NCI-H1092 treated with DMSO at 0.1 percent for 48 hours (cell line): ENCODE results near the gene ENTPD6.

Experiments used
- DNase-seq: peaks from one replicate; lab custom pipeline; 2025; lab: John Stamatoyannopoulos, UW

The ENTPD6 gene

GRCh38 chr20:25242231-25242630 is 46.7 kb downstream of the ENTPD6 start:
- DNase-seq: peak; percentile 18

DNA sequence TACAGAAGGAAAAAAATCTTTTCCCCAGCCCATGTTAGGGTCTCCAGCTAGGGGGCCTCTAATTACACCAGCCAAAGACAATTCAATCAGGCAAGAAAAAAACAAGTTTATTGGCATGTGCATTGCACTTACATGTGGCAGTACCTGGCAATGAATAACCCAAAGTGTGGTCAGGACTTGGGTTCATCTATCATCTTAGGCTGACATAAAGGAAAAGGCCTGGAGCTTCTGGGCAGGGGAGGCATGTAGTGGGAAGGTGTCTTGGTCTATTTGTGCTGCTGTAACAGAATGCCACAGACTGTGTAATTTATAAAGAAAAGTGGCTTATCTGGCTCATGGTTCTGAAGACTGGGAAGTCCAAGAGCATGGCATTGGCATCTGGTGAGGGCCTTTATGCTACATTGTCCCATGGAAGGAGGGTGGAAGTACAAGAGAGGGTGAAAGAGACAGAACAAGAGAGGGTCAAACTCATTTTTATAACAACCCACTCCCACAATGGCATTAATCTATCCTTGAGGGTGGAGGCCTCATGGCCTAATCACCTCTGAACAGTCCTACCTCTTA is 48.0 kb downstream of the ENTPD6 start:
- no peak for DNase-seq

DNA sequence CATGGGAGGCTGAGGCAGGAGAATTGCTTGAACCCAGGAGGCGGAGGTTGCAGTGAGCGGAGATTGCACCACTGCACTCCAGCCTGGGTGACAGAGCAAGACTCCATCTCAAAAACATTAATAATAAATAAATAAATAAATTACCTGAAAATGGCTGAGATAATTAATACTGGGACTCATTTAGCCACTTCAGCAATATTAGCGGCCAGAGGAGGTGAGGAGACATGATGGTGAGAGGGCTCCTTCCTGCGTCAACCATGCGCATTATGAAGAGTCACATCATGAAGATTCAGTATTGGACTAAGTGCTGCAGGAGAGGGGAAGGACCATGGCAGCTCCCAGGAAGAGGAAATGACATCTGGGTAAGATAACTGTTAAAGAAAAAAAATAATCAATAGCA is 49.5 kb downstream of the ENTPD6 start:
- no peak for DNase-seq

GRCh38 chr20:25245461-25245860 is 49.9 kb downstream of the ENTPD6 start:
- DNase-seq: no peak

GRCh38 chr20:25246182-25246999 is 50.9 kb downstream of the ENTPD6 start:
- DNase-seq: no peak

GRCh38 chr20:25247000-25247517 is 51.5 kb downstream of the ENTPD6 start:
- peak; percentile 59 for DNase-seq

DNA sequence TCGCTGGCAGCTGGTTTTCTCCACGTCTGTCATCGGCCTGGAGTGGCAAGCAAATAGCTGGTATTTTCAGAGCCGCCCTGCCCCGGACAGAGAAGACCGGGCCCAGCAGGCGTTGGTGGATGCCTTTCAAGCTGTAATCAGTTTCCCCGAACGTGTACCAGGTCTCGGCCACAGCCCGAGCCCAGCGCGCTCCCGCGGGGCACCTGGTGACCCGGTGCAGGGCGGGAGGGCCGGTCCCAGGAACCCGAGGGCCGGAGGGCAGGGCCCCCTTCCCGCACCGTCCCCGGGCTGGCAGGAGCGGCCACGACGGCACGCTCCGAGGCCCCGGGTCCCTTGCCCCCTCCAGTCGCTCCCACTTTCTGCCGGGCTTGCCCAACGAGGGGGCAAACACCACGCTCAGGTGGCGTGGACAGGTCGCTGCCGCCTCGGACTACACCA is 52.0 kb downstream of the ENTPD6 start:
- DNase-seq: no peak

GRCh38 chr20:25247956-25248785 is 52.7 kb downstream of the ENTPD6 start, which contains the start of gene PYGB:
TSS of gene PYGB (plus strand) at chr20:25248085. CDS start at chr20:25248179, 94 bp downstream.
- peak; percentile 84 for DNase-seq

DNA sequence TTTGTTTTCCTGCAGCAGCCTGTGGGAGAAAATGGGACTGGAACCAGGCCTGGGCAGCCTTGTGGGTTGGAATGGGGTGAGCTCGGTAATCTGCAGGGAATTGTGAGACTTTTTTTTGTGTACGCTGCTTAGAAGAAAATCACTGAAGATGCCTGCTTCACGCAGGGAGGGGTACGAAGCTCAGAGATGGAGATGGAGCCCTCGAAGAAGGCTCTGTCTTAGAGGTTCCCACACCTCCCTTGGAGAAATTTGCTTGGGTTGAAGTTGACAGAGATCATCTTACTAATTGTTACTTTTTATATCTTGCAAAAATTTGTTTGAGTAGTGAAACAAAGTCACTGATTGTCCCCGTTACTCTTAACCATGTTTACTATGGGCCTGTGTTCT is 53.3 kb downstream of the ENTPD6 start:
- DNase-seq: no peak

DNA sequence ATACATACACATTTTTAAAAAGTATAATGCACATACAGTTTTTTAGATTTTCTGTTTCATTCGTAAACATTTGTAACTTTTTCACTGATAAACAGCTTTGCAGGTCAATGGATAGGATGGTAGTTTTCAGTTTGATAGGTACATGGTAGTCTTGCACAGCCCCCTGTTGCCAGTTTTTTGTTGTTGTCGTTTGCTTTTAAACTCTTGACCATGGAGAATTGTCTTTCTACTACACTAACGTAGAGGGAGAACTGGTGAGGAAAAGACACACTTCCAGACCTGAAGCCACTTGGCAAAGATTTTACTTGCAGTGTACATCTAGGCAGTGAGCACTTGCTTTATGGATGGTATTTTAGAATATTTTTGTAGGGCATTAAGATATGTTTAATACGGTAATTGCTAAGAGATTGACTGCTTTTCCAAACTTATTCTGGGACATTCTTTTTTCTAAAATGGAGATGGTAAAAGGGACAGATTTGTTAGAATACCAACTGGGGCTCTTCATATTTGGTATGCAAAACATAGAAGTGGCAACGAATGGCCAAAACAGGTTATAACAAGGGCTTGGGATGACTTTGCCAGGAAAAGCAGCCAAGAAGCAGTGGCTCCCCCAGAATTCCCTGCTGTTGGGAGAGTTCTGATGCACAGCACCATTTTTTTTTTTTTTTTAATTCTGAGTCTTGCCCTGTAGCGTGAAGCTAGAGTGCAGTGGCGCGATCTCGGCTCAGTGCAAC is 53.9 kb downstream of the ENTPD6 start:
- no peak for DNase-seq

- DNase-seq: no peak
Observed at GRCh38 chr20:25250508-25250907, 55.0 kb downstream of the ENTPD6 start.

GRCh38 chr20:25251019-25251418 is 55.5 kb downstream of the ENTPD6 start:
- no peak for DNase-seq

DNA sequence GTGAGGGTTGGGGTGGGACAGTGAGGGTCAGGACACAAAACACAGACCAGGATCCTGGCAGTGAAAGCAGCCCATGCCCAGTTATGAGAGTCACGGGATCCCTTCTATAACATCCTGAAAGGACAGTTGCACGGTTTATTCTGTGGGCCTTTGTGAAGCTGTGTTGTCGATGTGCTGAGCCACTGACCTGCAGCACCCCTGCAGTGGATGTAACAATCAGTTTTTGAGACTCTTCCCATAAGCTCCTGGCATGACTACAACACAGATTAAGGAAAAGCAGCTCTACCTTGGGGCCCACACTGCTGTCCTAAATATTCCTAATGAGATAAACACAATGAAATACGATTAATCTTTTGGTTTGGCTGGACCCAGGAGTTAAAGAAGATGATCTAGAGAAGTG is 56.0 kb downstream of the ENTPD6 start:
- DNase-seq: no peak

GRCh38 chr20:25252230-25252651 is 56.7 kb downstream of the ENTPD6 start:
- DNase-seq: no peak

GRCh38 chr20:25252686-25253421 is 57.3 kb downstream of the ENTPD6 start:
- peak; percentile 15 for DNase-seq

- no peak for DNase-seq
Observed at GRCh38 chr20:25253606-25254275, 58.2 kb downstream of the ENTPD6 start.

- DNase-seq: no peak
Observed at GRCh38 chr20:25254571-25254970, 59.1 kb downstream of the ENTPD6 start.

GRCh38 chr20:25254986-25255680 is 59.6 kb downstream of the ENTPD6 start:
- DNase-seq: no peak

DNA sequence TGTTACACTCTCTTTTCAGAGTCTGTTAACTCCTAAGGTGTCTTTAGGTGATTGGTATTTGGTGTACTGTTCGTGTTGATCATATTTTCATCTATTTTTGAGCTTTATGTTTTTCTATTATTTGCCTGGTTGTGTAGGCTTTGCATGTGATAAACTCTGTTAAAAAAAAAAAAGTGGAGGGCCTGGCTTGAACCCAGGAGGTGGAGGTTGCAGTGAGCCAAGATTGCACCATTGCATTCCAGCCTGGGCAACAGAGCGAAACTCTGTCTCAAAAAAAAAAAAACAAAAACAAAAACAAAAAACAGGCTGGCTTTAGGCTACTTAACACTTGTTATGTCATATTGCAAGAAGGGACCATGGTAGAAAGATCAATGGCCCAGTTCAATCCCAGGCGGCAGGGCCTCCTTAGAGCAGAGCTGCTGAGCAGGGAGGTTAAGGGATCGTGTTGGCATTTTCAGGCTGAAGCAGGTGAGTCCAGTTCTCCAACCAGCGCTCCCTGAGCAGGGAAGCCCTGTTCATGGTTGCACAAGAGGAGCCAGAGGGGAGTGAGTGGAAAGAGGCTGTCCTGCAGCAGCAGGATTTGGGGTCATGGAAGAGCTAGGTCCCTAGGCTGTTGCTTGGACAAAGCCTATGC is 60.8 kb downstream of the ENTPD6 start:
- no peak for DNase-seq
